PC-3 (cell line): Measurements from ENCODE around the gene DDX10.

ENCODE experiments used
- EZH2phosphoT487 ChIP-seq: fragments of 300-600 bp; sonication (generic); IDR thresholded peaks from 2 replicates; pipeline ENCODE4 v1.6.1; 2018; ENCODE audit warnings: mild to moderate bottlenecking, antibody characterized with exemption, low read length, borderline replicate concordance
- TF ChIP-seq, protein P1 (sequence below): fragments of 300-600 bp; sonication (generic); conservative IDR thresholded peaks from 2 replicates; pipeline ENCODE4 v1.5.1; 2017; ENCODE audit warnings: antibody characterized with exemption, low read depth, mild to moderate bottlenecking, low read length

GRCh38 chr11:108629274-108629673, 35.6 kb upstream of the DDX10 start:
- TF ChIP-seq, protein P1, sequence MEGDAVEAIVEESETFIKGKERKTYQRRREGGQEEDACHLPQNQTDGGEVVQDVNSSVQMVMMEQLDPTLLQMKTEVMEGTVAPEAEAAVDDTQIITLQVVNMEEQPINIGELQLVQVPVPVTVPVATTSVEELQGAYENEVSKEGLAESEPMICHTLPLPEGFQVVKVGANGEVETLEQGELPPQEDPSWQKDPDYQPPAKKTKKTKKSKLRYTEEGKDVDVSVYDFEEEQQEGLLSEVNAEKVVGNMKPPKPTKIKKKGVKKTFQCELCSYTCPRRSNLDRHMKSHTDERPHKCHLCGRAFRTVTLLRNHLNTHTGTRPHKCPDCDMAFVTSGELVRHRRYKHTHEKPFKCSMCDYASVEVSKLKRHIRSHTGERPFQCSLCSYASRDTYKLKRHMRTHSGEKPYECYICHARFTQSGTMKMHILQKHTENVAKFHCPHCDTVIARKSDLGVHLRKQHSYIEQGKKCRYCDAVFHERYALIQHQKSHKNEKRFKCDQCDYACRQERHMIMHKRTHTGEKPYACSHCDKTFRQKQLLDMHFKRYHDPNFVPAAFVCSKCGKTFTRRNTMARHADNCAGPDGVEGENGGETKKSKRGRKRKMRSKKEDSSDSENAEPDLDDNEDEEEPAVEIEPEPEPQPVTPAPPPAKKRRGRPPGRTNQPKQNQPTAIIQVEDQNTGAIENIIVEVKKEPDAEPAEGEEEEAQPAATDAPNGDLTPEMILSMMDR: no peak
- no peak for TF ChIP-seq EZH2phosphoT487
